ENCODE measurements around the gene BBS12. TPM values are rescaled to one million over a fixed set of nuclear protein-coding genes. Genes with fewer than 3 reads are reported as not detected.

The BBS12 gene
- polyA plus RNA-seq, 12 donors: 3.4 to 6.4 (median 4.5) TPM; not detected in 1

- no peak for DNase-seq
Observed at GRCh38 chr4:122711919-122712318, 20.6 kb upstream of the BBS12 start.

GRCh38 chr4:122712782-122713181 lies 19.7 kb upstream of the BBS12 start:
- DNase-seq: no peak

- no peak for DNase-seq
Observed at GRCh38 chr4:122715221-122715620, 17.3 kb upstream of the BBS12 start.

GRCh38 chr4:122716825-122717448 lies 15.6 kb upstream of the BBS12 start:
- DNase-seq: no peak

GRCh38 chr4:122718281-122718680 lies 14.2 kb upstream of the BBS12 start:
- DNase-seq: peak; percentile 77

- no peak for DNase-seq
Observed at GRCh38 chr4:122722256-122722655, 10.2 kb upstream of the BBS12 start.

GRCh38 chr4:122728856-122729255 lies 3.6 kb upstream of the BBS12 start:
- peak; percentile 13 for DNase-seq

- no peak for DNase-seq
Observed at GRCh38 chr4:122731676-122732075, 828 bp upstream of the BBS12 start.

GRCh38 chr4:122733787-122734120 lies 1.2 kb downstream of the BBS12 start:
- no peak for DNase-seq

- no peak for DNase-seq
Observed at GRCh38 chr4:122739174-122739573, 6.7 kb downstream of the BBS12 start.

- no peak for DNase-seq
Observed at GRCh38 chr4:122742933-122743829, 10.7 kb downstream of the BBS12 start.

- DNase-seq: no peak
Observed at GRCh38 chr4:122744229-122744628, 11.7 kb downstream of the BBS12 start.

- DNase-seq: no peak
Observed at GRCh38 chr4:122746485-122746965, 14.0 kb downstream of the BBS12 start.

- DNase-seq: no peak
Observed at GRCh38 chr4:122747068-122747467, 14.6 kb downstream of the BBS12 start.

GRCh38 chr4:122747883-122748282 lies 15.4 kb downstream of the BBS12 start:
- DNase-seq: no peak

- DNase-seq: no peak
Observed at GRCh38 chr4:122749704-122750454, 17.4 kb downstream of the BBS12 start.

- DNase-seq: no peak
Observed at GRCh38 chr4:122755675-122756074, 23.2 kb downstream of the BBS12 start.

GRCh38 chr4:122758033-122758432 lies 25.5 kb downstream of the BBS12 start:
- no peak for DNase-seq

GRCh38 chr4:122759639-122760310 lies 27.3 kb downstream of the BBS12 start:
- DNase-seq: no peak

GRCh38 chr4:122762520-122762919 lies 30.0 kb downstream of the BBS12 start:
- no peak for DNase-seq

GRCh38 chr4:122762966-122763716 lies 30.6 kb downstream of the BBS12 start:
- DNase-seq: no peak

All from muscle of arm (tissue), 12 donors.